GM13977 (cell line): ENCODE measurements around the gene ZFYVE21.

Experiments
- DNase-seq: peaks from one replicate; pipeline ENCODE4 v3.0.0; 2012; ENCODE audit warnings: low spot score
- in situ Hi-C: fragments of 300-500 bp; cut with MboI; formaldehyde crosslinking; loops from one replicate; pipeline ENCODE4 v1.12.0; 2022; ENCODE audit warnings: low sequenced_read_pairs, low pct_unique_long_range_greater_than_20kb, mixed read lengths, inconsistent platforms; ENCODE audit not compliant: unreplicated experiment
- TF ChIP-seq, protein P1 (sequence below): IDR thresholded peaks from 2 replicates; pipeline ENCODE4 v1.5.1; 2012; ENCODE audit warnings: mild to moderate bottlenecking, control low read depth; ENCODE audit not compliant: insufficient read depth; ENCODE audit errors: extremely low read depth, missing control alignments

The ZFYVE21 gene

GRCh38 chr14:103711516-103712431 lies 3.8 kb upstream of the ZFYVE21 start:
- TF ChIP-seq, protein P1, sequence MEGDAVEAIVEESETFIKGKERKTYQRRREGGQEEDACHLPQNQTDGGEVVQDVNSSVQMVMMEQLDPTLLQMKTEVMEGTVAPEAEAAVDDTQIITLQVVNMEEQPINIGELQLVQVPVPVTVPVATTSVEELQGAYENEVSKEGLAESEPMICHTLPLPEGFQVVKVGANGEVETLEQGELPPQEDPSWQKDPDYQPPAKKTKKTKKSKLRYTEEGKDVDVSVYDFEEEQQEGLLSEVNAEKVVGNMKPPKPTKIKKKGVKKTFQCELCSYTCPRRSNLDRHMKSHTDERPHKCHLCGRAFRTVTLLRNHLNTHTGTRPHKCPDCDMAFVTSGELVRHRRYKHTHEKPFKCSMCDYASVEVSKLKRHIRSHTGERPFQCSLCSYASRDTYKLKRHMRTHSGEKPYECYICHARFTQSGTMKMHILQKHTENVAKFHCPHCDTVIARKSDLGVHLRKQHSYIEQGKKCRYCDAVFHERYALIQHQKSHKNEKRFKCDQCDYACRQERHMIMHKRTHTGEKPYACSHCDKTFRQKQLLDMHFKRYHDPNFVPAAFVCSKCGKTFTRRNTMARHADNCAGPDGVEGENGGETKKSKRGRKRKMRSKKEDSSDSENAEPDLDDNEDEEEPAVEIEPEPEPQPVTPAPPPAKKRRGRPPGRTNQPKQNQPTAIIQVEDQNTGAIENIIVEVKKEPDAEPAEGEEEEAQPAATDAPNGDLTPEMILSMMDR, result no peak
- in situ Hi-C loops, result no loop called here
- DNase-seq, result no peak

GRCh38 chr14:103712633-103713247 lies 2.9 kb upstream of the ZFYVE21 start:
- in situ Hi-C loops, result no loop called here
- no peak for DNase-seq
- TF ChIP-seq, protein P1, result no peak

DNA sequence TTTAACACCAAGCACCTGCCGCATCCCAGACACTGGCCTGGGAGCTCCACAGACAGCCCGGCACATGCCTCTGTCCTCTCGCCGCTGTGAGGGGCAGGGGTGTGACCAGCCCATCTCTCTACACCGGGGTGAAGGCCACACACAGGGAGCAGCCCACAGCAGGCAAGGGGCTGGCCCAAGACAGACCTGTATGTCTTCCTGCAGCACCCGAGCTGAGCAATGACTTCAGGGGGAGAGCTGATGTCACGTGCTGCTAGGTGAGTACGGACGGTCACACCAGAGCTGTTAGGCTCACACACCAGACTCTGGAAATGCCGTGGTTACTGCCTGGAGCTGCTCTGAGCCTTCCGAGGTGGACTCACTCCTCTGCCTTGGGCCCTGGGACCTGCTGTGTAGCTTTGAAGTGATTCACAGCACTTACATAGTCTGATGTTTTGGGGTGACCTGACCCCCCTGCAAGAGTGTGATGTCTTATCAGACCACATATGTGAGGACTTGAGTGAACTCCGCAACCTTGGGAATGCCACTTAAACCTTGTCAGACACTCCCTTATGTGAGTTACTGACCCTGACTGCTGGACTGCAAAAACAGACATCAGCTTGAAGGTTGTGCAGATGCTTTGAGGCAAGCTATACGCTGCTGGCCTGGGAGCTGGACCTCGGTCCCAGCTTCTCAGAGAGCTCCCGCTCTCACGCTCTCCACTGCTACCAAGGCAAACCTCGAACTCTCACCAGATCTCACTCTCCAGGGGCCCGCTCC lies 2.1 kb upstream of the ZFYVE21 start:
- DNase-seq, result no peak
- in situ Hi-C loops, result no loop called here
- TF ChIP-seq, protein P1, result no peak

GRCh38 chr14:103714063-103714724 lies 1.4 kb upstream of the ZFYVE21 start:
- DNase-seq, result no peak
- in situ Hi-C loops, result no loop called here
- TF ChIP-seq, protein P1, result no peak

DNA sequence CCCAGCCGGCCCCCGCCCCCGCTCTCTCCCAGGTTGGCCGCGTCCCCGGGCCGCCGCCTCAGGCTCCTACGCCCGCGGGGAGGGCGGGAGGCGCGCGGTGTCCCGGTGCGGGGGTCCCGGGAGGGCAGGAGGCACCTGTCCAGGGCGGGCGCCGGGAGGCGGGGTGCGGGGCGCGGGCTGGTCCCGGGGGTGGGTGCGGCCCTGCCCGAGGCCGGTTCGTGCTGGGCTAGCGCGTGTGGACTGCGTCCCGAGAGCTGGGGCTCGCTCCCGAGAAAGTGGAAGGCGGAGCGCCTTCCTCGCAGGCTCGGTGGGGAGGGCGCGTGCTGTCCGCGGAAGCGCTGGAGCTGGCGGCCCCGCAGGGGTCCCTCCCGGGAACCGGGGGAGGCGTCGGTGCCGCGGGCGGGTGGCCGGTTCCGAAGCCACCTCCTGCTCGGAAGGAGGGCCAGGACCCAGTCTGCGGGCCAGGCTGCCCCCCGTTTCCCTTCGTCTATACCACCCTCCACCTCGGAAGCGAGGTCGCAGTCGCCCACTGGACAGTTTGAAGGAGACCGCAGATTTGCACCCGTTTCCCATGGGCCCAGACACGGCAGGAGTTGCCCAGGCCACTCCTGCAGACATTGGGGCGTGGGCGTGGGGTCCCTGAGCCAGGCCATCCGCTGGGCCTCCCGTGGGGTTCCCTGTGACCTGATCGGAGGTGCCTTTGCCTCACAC lies 636 bp downstream of the ZFYVE21 start:
- in situ Hi-C loops, result no loop called here
- peak; percentile 69 for DNase-seq
- TF ChIP-seq, protein P1, result no peak
